Nucleus accumbens (tissue), 56 donors: ENCODE results near the gene TEX50.
A peak's percentile ranks its signal among the peaks of the same experiment; 100 is the strongest.
"Not testable (repeated sequence)": the region's sequence is repeated elsewhere in the genome, so short reads cannot be mapped to it uniquely, and the experiment has no call there.

ENCODE experiments used
- DNase-seq, 56 donors: peaks; one replicate each; lab custom pipeline; 2025; lab: John Stamatoyannopoulos, UW

The TEX50 gene

GRCh38 chr1:173635116-173635515 is at the start of gene TEX50:
TEX50 (plus strand) TSS chr1:173635338; CDS start chr1:173635522, 184 bp downstream.
- no peak for DNase-seq

- DNase-seq = no peak
Measured at GRCh38 chr1:173590557-173590956, 44.6 kb upstream of the TEX50 start.

- DNase-seq = not testable (repeated sequence)
Measured at GRCh38 chr1:173591138-173591537, 44.0 kb upstream of the TEX50 start.

- DNase-seq = no peak
Measured at GRCh38 chr1:173596097-173596825, 38.9 kb upstream of the TEX50 start.

- no peak for DNase-seq
Measured at GRCh38 chr1:173601588-173601987, 33.5 kb upstream of the TEX50 start.

- peak in 1 of 56 donors; percentile 1 for DNase-seq
Measured at GRCh38 chr1:173603056-173603591, 32.0 kb upstream of the TEX50 start, which contains the start of gene SLC9C2. SLC9C2 (minus strand) TSS chr1:173603072; CDS start chr1:173601776, 1,296 bp downstream.

- DNase-seq = no peak
Measured at GRCh38 chr1:173608503-173609216, 26.5 kb upstream of the TEX50 start.

- DNase-seq = not testable (repeated sequence)
Measured at GRCh38 chr1:173613086-173613485, 22.1 kb upstream of the TEX50 start.

GRCh38 chr1:173616859-173617258 is 18.3 kb upstream of the TEX50 start:
- no peak for DNase-seq

GRCh38 chr1:173627269-173627668 is 7.9 kb upstream of the TEX50 start:
- no peak for DNase-seq

GRCh38 chr1:173628888-173629287 is 6.2 kb upstream of the TEX50 start:
- DNase-seq = no peak

GRCh38 chr1:173637236-173638042 is 2.3 kb downstream of the TEX50 start:
- DNase-seq = not testable (repeated sequence)

GRCh38 chr1:173638043-173639021 is 3.2 kb downstream of the TEX50 start:
- no peak for DNase-seq

- no peak for DNase-seq
Measured at GRCh38 chr1:173639102-173639501, 4.0 kb downstream of the TEX50 start.

- not testable (repeated sequence) for DNase-seq
Measured at GRCh38 chr1:173642450-173643139, 7.5 kb downstream of the TEX50 start.

- DNase-seq = no peak
Measured at GRCh38 chr1:173646656-173647055, 11.5 kb downstream of the TEX50 start.

- DNase-seq = no peak
Measured at GRCh38 chr1:173648880-173649605, 13.9 kb downstream of the TEX50 start.

- no peak for DNase-seq
Measured at GRCh38 chr1:173660306-173660705, 25.2 kb downstream of the TEX50 start.
